Body of pancreas (tissue), 4 donors: ENCODE data around the gene RBFOX2.

Source experiments
- CTCF ChIP-seq, 7 experiments: fragments of 450-650 bp in 4 of 7; fragments of 200-600 bp in 3 of 7; sonication (generic) in 3 of 7; IDR thresholded peaks; one replicate each; pipeline ENCODE4 v1.5.1; 2016 to 2019; ENCODE audit warnings: antibody characterized with exemption in 7 of 7
- POLR2A ChIP-seq, 3 donors: fragments of 450-650 bp; IDR thresholded peaks; one replicate each; pipeline ENCODE4 v1.6.1; 2016; ENCODE audit warnings: antibody characterized with exemption in 3 of 3, mild to moderate bottlenecking in 2 of 3

GRCh38 chr22:35830305-35830704 is 198.3 kb downstream of the RBFOX2 start:
- no peak for TF ChIP-seq CTCF (IDR thresholded peaks at IDR 0.05)
- no peak for TF ChIP-seq POLR2A (IDR thresholded peaks at IDR 0.05)
